NB4 (cell line): ENCODE data around the gene TUBGCP5.

Experiments
- CTCF ChIP-seq: IDR thresholded peaks from one replicate; pipeline ENCODE4 v1.5.1; 2012; ENCODE audit warnings: low read depth, low read length
- POLR2A ChIP-seq: IDR thresholded peaks from 2 replicates; pipeline ENCODE4 v1.6.1; 2011; ENCODE audit warnings: mild to moderate bottlenecking; ENCODE audit not compliant: insufficient read length; ENCODE audit errors: extremely low read depth

- TF ChIP-seq CTCF (no peak), POLR2A (no peak)
Measured at GRCh38 chr15:22969489-22969888, 69.9 kb downstream of the TUBGCP5 start.
